ENCODE data around the gene DUSP15. TPM values are rescaled to one million over a fixed set of nuclear protein-coding genes. Genes with fewer than 3 reads are reported as not detected.

The DUSP15 gene
- total RNA-seq, 1 donor from 2014 or later: 2.1 TPM

GRCh38 chr20:31915491-31916280, 45.4 kb upstream of the DUSP15 start:
- H3K27ac Mint-ChIP-seq (ENCODE audit: unreplicated experiment): no peak overlapping the region
- H3K9me3 Mint-ChIP-seq (ENCODE audit: unreplicated experiment): peaks cover 4% of the 10 kb centered on the region
- no peaks in the 10 kb centered on the region for H3K36me3 Mint-ChIP-seq (ENCODE audit: low read depth, unreplicated experiment)
- H3K4me3 Mint-ChIP-seq (ENCODE audit: unreplicated experiment): no peak overlapping the region
- H3K27me3 Mint-ChIP-seq (ENCODE audit: unreplicated experiment): peaks cover 2% of the 10 kb centered on the region
- no peak for DNase-seq (ENCODE audit: low spot score)
- no peak for TF ChIP-seq CTCF (IDR thresholded peaks at IDR 0.05; ENCODE audit: unreplicated experiment)
- peaks cover 18% of the 10 kb centered on the region for H3K4me1 Mint-ChIP-seq (ENCODE audit: unreplicated experiment)

DNA sequence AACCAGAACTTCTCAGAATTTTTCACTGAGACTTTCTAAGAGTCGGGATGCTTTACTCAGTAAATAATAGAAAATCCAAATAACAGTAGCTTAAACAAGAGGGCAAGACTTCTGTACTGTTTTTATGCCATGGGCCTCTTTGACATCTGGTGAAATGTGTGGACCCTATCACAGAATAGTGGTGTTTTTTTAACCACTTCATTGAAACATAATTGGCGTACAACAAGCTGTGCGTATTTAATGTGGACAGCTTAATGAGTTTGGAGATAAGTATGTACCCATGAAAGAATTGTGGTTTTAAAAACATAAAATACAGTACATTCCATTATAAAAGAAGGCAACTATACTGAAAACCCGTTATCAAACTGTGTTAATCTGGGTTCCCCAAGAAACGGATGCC, 43.8 kb upstream of the DUSP15 start:
- TF ChIP-seq CTCF (IDR thresholded peaks at IDR 0.05; ENCODE audit: unreplicated experiment): no peak
- H3K9me3 Mint-ChIP-seq (ENCODE audit: unreplicated experiment): peaks cover 4% of the 10 kb centered on the region
- H3K27me3 Mint-ChIP-seq (ENCODE audit: unreplicated experiment): peaks cover 4% of the 10 kb centered on the region
- H3K4me1 Mint-ChIP-seq (ENCODE audit: unreplicated experiment): peaks cover 18% of the 10 kb centered on the region
- no peak for DNase-seq (ENCODE audit: low spot score)
- no peak overlapping the region for H3K27ac Mint-ChIP-seq (ENCODE audit: unreplicated experiment)
- no peak overlapping the region for H3K4me3 Mint-ChIP-seq (ENCODE audit: unreplicated experiment)
- no peaks in the 10 kb centered on the region for H3K36me3 Mint-ChIP-seq (ENCODE audit: low read depth, unreplicated experiment)

GRCh38 chr20:31913431-31914157, 43.3 kb upstream of the DUSP15 start:
- peaks cover 4% of the 10 kb centered on the region for H3K9me3 Mint-ChIP-seq (ENCODE audit: unreplicated experiment)
- no peak for DNase-seq (ENCODE audit: low spot score)
- no peak overlapping the region for H3K27ac Mint-ChIP-seq (ENCODE audit: unreplicated experiment)
- peaks cover 3% of the 10 kb centered on the region for H3K36me3 Mint-ChIP-seq (ENCODE audit: low read depth, unreplicated experiment)
- TF ChIP-seq CTCF (IDR thresholded peaks at IDR 0.05; ENCODE audit: unreplicated experiment): no peak
- peaks cover 7% of the 10 kb centered on the region for H3K27me3 Mint-ChIP-seq (ENCODE audit: unreplicated experiment)
- no peak overlapping the region for H3K4me3 Mint-ChIP-seq (ENCODE audit: unreplicated experiment)
- H3K4me1 Mint-ChIP-seq (ENCODE audit: unreplicated experiment): peaks cover 18% of the 10 kb centered on the region

DNA sequence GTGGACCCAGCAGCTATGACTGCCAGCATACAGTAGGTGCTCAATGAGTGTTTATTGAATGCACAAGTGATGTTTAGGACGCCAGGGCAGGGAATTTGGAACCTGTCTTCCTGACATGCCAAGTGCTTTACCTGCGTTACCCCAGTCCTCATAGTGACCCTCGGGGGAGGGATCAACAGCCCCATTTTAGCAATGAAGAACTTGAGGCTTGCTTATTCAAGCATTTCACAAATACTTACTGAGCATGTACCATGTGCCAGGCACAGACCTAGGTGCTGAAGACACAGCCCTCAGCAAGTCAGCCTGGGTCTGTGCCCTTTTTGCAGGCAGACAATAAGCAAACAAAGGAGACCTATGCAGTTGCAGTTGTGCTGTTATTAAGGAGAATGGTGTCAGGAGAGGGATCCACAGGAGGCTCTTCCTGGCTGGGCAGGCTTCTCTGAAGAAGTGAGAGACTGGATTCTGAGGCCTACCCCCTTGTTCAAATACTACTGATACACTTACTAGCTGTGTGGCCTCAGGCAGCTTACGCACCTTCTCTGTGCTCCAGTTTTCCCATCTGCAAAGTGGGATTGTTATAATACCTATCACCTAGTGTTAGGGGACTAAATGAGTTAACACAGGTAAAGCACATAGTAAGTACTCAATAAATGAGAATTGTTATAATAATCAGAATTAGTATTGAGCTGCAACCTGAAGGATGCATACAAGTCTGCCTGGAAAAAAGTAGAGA, 39.9 kb upstream of the DUSP15 start:
- Mint-ChIP-seq H3K4me1 (ENCODE audit: unreplicated experiment) (peaks cover 10% of the 10 kb centered on the region), H3K9me3 (ENCODE audit: unreplicated experiment) (no peaks in the 10 kb centered on the region), H3K27me3 (ENCODE audit: unreplicated experiment) (peaks cover 11% of the 10 kb centered on the region), H3K27ac (ENCODE audit: unreplicated experiment) (no peak overlapping the region), H3K36me3 (ENCODE audit: low read depth, unreplicated experiment) (peaks cover 3% of the 10 kb centered on the region), H3K4me3 (ENCODE audit: unreplicated experiment) (no peak overlapping the region)
- no peak for TF ChIP-seq CTCF (IDR thresholded peaks at IDR 0.05; ENCODE audit: unreplicated experiment)
- DNase-seq (ENCODE audit: low spot score): no peak
